HepG2 (cell line): ENCODE measurements around the gene PPP1R13L.

ENCODE experiments used
- ARNT ChIP-seq: fragments of 450-650 bp; IDR thresholded peaks from 2 replicates; pipeline ENCODE4 v1.6.1; 2017
- CTCF ChIP-seq: sonication (generic); formaldehyde crosslinking; IDR thresholded peaks from 2 replicates; pipeline ENCODE4 v1.5.0; 2020; ENCODE audit warnings: mild to moderate bottlenecking, missing genetic modification reagents, moderate library complexity
- E2F1 ChIP-seq: sonication (generic); formaldehyde crosslinking; IDR thresholded peaks from 2 replicates; pipeline ENCODE4 v1.5.0; 2020; ENCODE audit warnings: missing genetic modification reagents
- SIN3A ChIP-seq: IDR thresholded peaks from 2 replicates; pipeline ENCODE4 v1.6.1; 2011; ENCODE audit warnings: low read depth, mild to moderate bottlenecking, control low read depth, low read length, borderline replicate concordance
- SKIL ChIP-seq: sonication (generic); formaldehyde crosslinking; IDR thresholded peaks from 2 replicates; pipeline ENCODE4 v1.8.0; 2022; ENCODE audit warnings: missing genetic modification reagents, mild to moderate bottlenecking, moderate library complexity, borderline replicate concordance
- ZNF782 ChIP-seq: sonication (generic); formaldehyde crosslinking; IDR thresholded peaks from 2 replicates; pipeline ENCODE4 v1.4.0; 2020; ENCODE audit warnings: missing genetic modification reagents, mild to moderate bottlenecking, borderline replicate concordance

- no peak for TF ChIP-seq ARNT
- no peak for TF ChIP-seq SIN3A
- no peak for TF ChIP-seq ZNF782
- TF ChIP-seq SKIL (CRISPR knock-in tag) = no peak
- TF ChIP-seq E2F1 (CRISPR knock-in tag) = no peak
- no peak for TF ChIP-seq CTCF (CRISPR knock-in tag)
Measured at GRCh38 chr19:45363861-45364459, 40.9 kb downstream of the PPP1R13L start.
